WTC11 (cell line): ENCODE measurements around the gene MYL9. TPM values are rescaled to one million over a fixed set of nuclear protein-coding genes. Genes with fewer than 3 reads are reported as not detected.

Experiments used
- ATF2 ChIP-seq: sonication (generic); formaldehyde crosslinking; IDR thresholded peaks from 2 replicates; pipeline ENCODE4 v1.8.1; 2022; ENCODE audit warnings: low read depth, missing genetic modification reagents, borderline replicate concordance
- ATF6 ChIP-seq: sonication (generic); formaldehyde crosslinking; IDR thresholded peaks from 2 replicates; pipeline ENCODE4 v1.8.1; 2023; ENCODE audit warnings: mild to moderate bottlenecking, missing genetic modification reagents
- CBFB ChIP-seq: sonication (generic); formaldehyde crosslinking; IDR thresholded peaks from 2 replicates; pipeline ENCODE4 v1.8.1; 2022; ENCODE audit warnings: mild to moderate bottlenecking, low read depth, missing genetic modification reagents
- CREB1 ChIP-seq: sonication (generic); formaldehyde crosslinking; IDR thresholded peaks from 2 replicates; pipeline ENCODE4 v1.8.0; 2023; ENCODE audit warnings: mild to moderate bottlenecking, missing genetic modification reagents
- CTCF ChIP-seq: fragments of 200-600 bp; IDR thresholded peaks from 2 replicates; pipeline ENCODE4 v1.8.0; 2022; ENCODE audit warnings: antibody characterized with exemption
- E2F1 ChIP-seq: sonication (generic); formaldehyde crosslinking; IDR thresholded peaks from 2 replicates; pipeline ENCODE4 v1.8.0; 2022; ENCODE audit warnings: mild to moderate bottlenecking, missing genetic modification reagents
- E2F5 ChIP-seq: sonication (generic); formaldehyde crosslinking; IDR thresholded peaks from 2 replicates; pipeline ENCODE4 v1.8.1; 2022; ENCODE audit warnings: mild to moderate bottlenecking, moderate library complexity, missing genetic modification reagents
- ELF4 ChIP-seq: sonication (generic); formaldehyde crosslinking; IDR thresholded peaks from 2 replicates; pipeline ENCODE4 v1.8.1; 2022; ENCODE audit warnings: low read depth, mild to moderate bottlenecking, moderate library complexity, missing genetic modification reagents
- ESRRA ChIP-seq: sonication (generic); formaldehyde crosslinking; IDR thresholded peaks from 2 replicates; pipeline ENCODE4 v1.8.1; 2022; ENCODE audit warnings: mild to moderate bottlenecking, missing genetic modification reagents, borderline replicate concordance
- FOXJ3 ChIP-seq: sonication (generic); formaldehyde crosslinking; IDR thresholded peaks from 2 replicates; pipeline ENCODE4 v1.9.0; 2021; ENCODE audit warnings: missing genetic modification reagents, mild to moderate bottlenecking, borderline replicate concordance
- FOXK1 ChIP-seq: sonication (generic); formaldehyde crosslinking; IDR thresholded peaks from 2 replicates; pipeline ENCODE4 v1.8.0; 2022; ENCODE audit warnings: mild to moderate bottlenecking, moderate library complexity, missing genetic modification reagents
- FOXP1 ChIP-seq: sonication (generic); formaldehyde crosslinking; IDR thresholded peaks from 2 replicates; pipeline ENCODE4 v1.8.0; 2022; ENCODE audit warnings: missing genetic modification reagents, mild to moderate bottlenecking, moderate library complexity, borderline replicate concordance
- GABPB1 ChIP-seq: sonication (generic); formaldehyde crosslinking; IDR thresholded peaks from 2 replicates; pipeline ENCODE4 v1.8.1; 2023; ENCODE audit warnings: mild to moderate bottlenecking, missing genetic modification reagents
- GTF2I ChIP-seq: fragments of 250-450 bp; sonication (Bioruptor Pico); conservative IDR thresholded peaks from 2 replicates; pipeline ENCODE4 v1.4.0; 2021; ENCODE audit warnings: mild to moderate bottlenecking
- IRF2 ChIP-seq: sonication (generic); formaldehyde crosslinking; IDR thresholded peaks from 2 replicates; pipeline ENCODE4 v1.8.0; 2022; ENCODE audit warnings: low read depth, missing genetic modification reagents, borderline replicate concordance
- MAX ChIP-seq: sonication (generic); formaldehyde crosslinking; IDR thresholded peaks from 2 replicates; pipeline ENCODE4 v1.8.0; 2022; ENCODE audit warnings: mild to moderate bottlenecking, missing genetic modification reagents
- MXD4 ChIP-seq: fragments of 250-450 bp; sonication (Bioruptor Pico); IDR thresholded peaks from 2 replicates; pipeline ENCODE4 v1.8.0; 2021; ENCODE audit warnings: mild to moderate bottlenecking, moderate library complexity, borderline replicate concordance
- NFYB ChIP-seq: sonication (generic); formaldehyde crosslinking; conservative IDR thresholded peaks from 2 replicates; pipeline ENCODE4 v1.8.0; 2022; ENCODE audit warnings: low read depth, missing genetic modification reagents
- NR3C1 ChIP-seq: sonication (generic); formaldehyde crosslinking; conservative IDR thresholded peaks from 2 replicates; pipeline ENCODE4 v1.8.1; 2023; ENCODE audit warnings: low read depth, mild to moderate bottlenecking, missing genetic modification reagents
- SP1 ChIP-seq: sonication (generic); formaldehyde crosslinking; conservative IDR thresholded peaks from 2 replicates; pipeline ENCODE4 v1.8.1; 2022; ENCODE audit warnings: missing genetic modification reagents
- USF1 ChIP-seq: sonication (generic); formaldehyde crosslinking; IDR thresholded peaks from 2 replicates; pipeline ENCODE4 v1.8.0; 2022; ENCODE audit warnings: mild to moderate bottlenecking, missing genetic modification reagents
- ZMAT4 ChIP-seq: fragments of 250-450 bp; sonication (Bioruptor Pico); IDR thresholded peaks from 2 replicates; pipeline ENCODE4 v1.9.0; 2021; ENCODE audit warnings: mild to moderate bottlenecking
- ZNF138 ChIP-seq: sonication (generic); formaldehyde crosslinking; conservative IDR thresholded peaks from 2 replicates; pipeline ENCODE4 v1.8.1; 2022; ENCODE audit warnings: mild to moderate bottlenecking, moderate library complexity, missing genetic modification reagents
- ZNF219 ChIP-seq: sonication (generic); formaldehyde crosslinking; IDR thresholded peaks from 2 replicates; pipeline ENCODE4 v1.8.0; 2023; ENCODE audit warnings: missing genetic modification reagents, mild to moderate bottlenecking, borderline replicate concordance
- ZNF532 ChIP-seq: fragments of 250-450 bp; sonication (Bioruptor Pico); IDR thresholded peaks from 2 replicates; pipeline ENCODE4 v1.9.0; 2021; ENCODE audit warnings: mild to moderate bottlenecking, borderline replicate concordance
- ZNF671 ChIP-seq: fragments of 250-450 bp; sonication (Bioruptor Pico); IDR thresholded peaks from 2 replicates; pipeline ENCODE4 v1.8.0; 2021; ENCODE audit warnings: mild to moderate bottlenecking
- total RNA-seq: library from RNA; stranded (reverse); gene quantifications from 3 replicates; pipeline ENCODE4 v1.2.3, GENCODE V29; 2021

MYL9 gene
- total RNA-seq, 1 experiment from 2014 or later: 54.7 TPM

- TF ChIP-seq USF1 (CRISPR knock-in tag) (no peak; the same call in 1 of the 2 replicates), SP1 (CRISPR knock-in tag) (no peak; the same call in none of the 2 replicates), ZNF671 (CRISPR knock-in tag) (no peak), GABPB1 (peak; percentile 72; the same call in 1 of the 2 replicates), ELF4 (no peak), NR3C1 (no peak), FOXP1 (CRISPR knock-in tag) (peak; percentile 57; the same call in 1 of the 2 replicates), NFYB (CRISPR knock-in tag) (0 out of 2 replicates have a peak, but pooled peaks have one; percentile 20), ZNF138 (CRISPR knock-in tag) (no peak), E2F1 (CRISPR knock-in tag) (no peak), MAX (peak; percentile 88), CTCF (no peak), ZNF219 (CRISPR knock-in tag) (no peak), IRF2 (CRISPR knock-in tag) (no peak), ATF6 (no peak), CREB1 (CRISPR knock-in tag) (no peak), MXD4 (no peak), ESRRA (CRISPR knock-in tag) (no peak), GTF2I (no peak), CBFB (CRISPR knock-in tag) (no peak), FOXJ3 (no peak), ATF2 (no peak), ZMAT4 (CRISPR knock-in tag) (no peak), ZNF532 (CRISPR knock-in tag) (no peak), FOXK1 (CRISPR knock-in tag) (peak; percentile 63; the same call in 1 of the 2 replicates), E2F5 (CRISPR knock-in tag) (no peak)
Measured at GRCh38 chr20:36574366-36575135, 33.2 kb downstream of the MYL9 start (continued).
